ENCODE data around the gene RETREG3. TPM values are rescaled to one million over a fixed set of nuclear protein-coding genes. Genes with fewer than 3 reads are reported as not detected.

Gene RETREG3
- total RNA-seq, 1 experiment from 2014 or later: 38.5 TPM

DNA sequence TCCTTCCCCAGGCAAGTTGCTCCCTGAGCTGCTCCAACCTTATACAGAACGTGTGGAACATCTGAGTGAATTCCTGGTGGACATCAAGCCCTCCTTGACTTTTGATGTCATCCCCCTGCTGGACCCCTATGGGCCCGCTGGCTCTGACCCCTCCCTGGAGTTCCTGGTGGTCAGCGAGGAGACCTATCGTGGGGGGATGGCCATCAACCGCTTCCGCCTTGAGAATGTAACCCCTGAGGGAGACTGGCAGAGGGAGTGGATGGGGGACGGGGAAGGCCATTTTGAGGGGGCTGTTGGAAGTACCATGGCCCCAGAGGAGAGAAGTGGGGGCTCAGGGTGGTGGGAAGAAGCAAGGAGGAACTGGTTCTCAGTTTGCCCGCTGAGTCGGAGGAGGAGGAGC, 45.2 kb downstream of the RETREG3 start (continued):
- TF ChIP-seq YY1 (IDR thresholded peaks at IDR 0.05; ENCODE audit: extremely low read depth, insufficient replicate concordance, low read depth, low read length) (no peak), REST (IDR thresholded peaks at IDR 0.05; ENCODE audit: low read depth) (no peak), SRF (IDR thresholded peaks at IDR 0.05; ENCODE audit: low read depth) (no peak), RAD21 (IDR thresholded peaks at IDR 0.05; ENCODE audit: low read depth) (no peak), EZH2 (IDR thresholded peaks at IDR 0.05) (no peak), EZH2phosphoT487 (IDR thresholded peaks at IDR 0.05; ENCODE audit: borderline replicate concordance) (no peak), CEBPB (IDR thresholded peaks at IDR 0.05; ENCODE audit: low read depth) (no peak)
- TF ChIP-seq, protein P1, sequence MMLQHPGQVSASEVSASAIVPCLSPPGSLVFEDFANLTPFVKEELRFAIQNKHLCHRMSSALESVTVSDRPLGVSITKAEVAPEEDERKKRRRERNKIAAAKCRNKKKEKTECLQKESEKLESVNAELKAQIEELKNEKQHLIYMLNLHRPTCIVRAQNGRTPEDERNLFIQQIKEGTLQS (IDR thresholded peaks at IDR 0.05): no peak
- TF ChIP-seq, protein P2, sequence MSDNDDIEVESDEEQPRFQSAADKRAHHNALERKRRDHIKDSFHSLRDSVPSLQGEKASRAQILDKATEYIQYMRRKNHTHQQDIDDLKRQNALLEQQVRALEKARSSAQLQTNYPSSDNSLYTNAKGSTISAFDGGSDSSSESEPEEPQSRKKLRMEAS (IDR thresholded peaks at IDR 0.05): no peak

GRCh38 chr17:42563543-42563942, 45.6 kb downstream of the RETREG3 start:
- TF ChIP-seq SIN3A (IDR thresholded peaks at IDR 0.05; ENCODE audit: low read depth): 0 out of 2 replicates have a peak, but pooled peaks have one; percentile 3
- TF ChIP-seq REST (IDR thresholded peaks at IDR 0.05; ENCODE audit: low read depth): no peak
- Histone ChIP-seq H3K4me2 (ENCODE audit: low read length) (peak overlapping the region; percentile 99), H3K27ac (ENCODE audit: low read depth, low read length) (peak overlapping the region; percentile 89), H3K9ac (ENCODE audit: low read length) (peak overlapping the region; percentile 99), H4K20me1 (ENCODE audit: insufficient read depth) (no peaks in the 10 kb centered on the region), H3K79me2 (ENCODE audit: insufficient read depth, low read length) (peaks cover 43% of the 10 kb centered on the region), H3K9me3 (ENCODE audit: control insufficient read depth in 1 of 2, insufficient read depth in 1 of 2, low read depth in 1 of 2, low read length in 2 of 2) (no peaks in the 10 kb centered on the region), H3K36me3 (ENCODE audit: control insufficient read depth in 1 of 2, insufficient read depth in 2 of 2, low read length in 2 of 2) (peaks cover 11 to 29% of the 10 kb centered on the region in 2 experiments; a peak in 3 of 4 replicates), H3K4me3 (replicated peaks in 1 of 2; ENCODE audit: low read depth in 1 of 2, low read length in 2 of 2) (peak overlapping the region; percentile 99 to 100), H2AFZ (ENCODE audit: low read depth, low read length, poor library complexity, severe bottlenecking) (no peak overlapping the region), H3K27me3 (ENCODE audit: insufficient read depth, low read length) (no peaks in the 10 kb centered on the region), H3K4me1 (ENCODE audit: control insufficient read depth in 1 of 2, insufficient read depth in 2 of 2, low read length in 2 of 2) (peaks cover 30 to 58% of the 10 kb centered on the region in 2 experiments), H3K9me2 (ENCODE audit: insufficient read depth) (no peaks in the 10 kb centered on the region)
- ChIA-PET RAD21 (ENCODE audit: low non-redundant PET in 1 of 2, low total read pairs in 2 of 2, uncharacterized antibody in 2 of 2, unreplicated experiment in 2 of 2) (no interaction called here), POLR2A (no interaction called here), CTCF (no interaction called here)
- intact Hi-C loops (cut with micrococcal nuclease): no loop called here
- BruUV-seq (replicated peaks): no TSS peak
- ATAC-seq (no peak), DNase-seq (ENCODE audit: low read depth, low spot score) (no peak)
